ENCODE measurements around the gene CINP.
"Not testable (repeated sequence)": the region's sequence is repeated elsewhere in the genome, so short reads cannot be mapped to it uniquely, and the experiment has no call there.

CINP gene

GRCh38 chr14:102353126-102353619 lies 9.5 kb downstream of the CINP start:
- no peak for DNase-seq (ENCODE audit: low read depth)

GRCh38 chr14:102352213-102352612 lies 10.5 kb downstream of the CINP start:
- no peak for DNase-seq (ENCODE audit: low read depth)

DNA sequence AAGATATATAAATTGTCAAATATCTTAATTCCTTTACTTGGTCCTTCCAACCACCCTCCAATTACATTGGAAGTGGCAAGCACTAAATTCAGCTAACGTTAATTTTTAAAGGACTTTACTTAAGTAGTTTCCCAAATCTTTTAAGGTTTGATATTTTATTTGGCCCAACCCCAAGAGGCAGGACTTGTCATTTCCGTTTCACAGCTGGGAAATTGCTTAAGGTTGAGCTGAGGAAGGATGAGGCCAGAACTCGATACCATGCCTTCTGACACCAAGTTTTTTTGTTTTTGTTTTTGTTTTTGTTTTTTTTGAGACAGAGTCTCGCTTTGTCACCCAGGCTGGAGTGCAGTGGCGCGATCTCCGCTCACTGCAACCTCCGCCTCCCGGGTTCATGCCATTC lies 11.1 kb downstream of the CINP start:
- peak; percentile 78 for DNase-seq (ENCODE audit: low read depth)

GRCh38 chr14:102351023-102351422 lies 11.7 kb downstream of the CINP start:
- DNase-seq (ENCODE audit: low read depth): no peak

DNA sequence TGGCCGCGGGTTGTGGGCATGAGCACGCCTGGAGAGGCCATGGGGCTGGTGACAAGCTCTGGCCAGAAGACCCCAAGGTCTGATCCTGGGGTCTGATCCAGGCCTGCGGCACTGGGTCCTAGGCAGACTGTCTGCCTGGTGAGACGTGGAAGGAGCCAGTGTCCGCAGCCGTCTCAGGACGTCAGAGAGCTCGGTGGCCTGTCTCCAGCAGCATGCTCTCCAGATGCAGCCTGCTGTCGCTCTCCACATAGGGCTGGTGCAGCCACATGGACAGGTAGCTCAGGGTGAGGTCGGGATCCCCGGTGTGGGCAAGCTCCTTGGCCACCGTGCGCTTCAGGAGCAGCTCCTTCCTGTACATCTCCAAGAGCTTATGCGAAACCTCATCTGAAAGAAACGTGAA lies 14.3 kb downstream of the CINP start:
- DNase-seq (ENCODE audit: low read depth): no peak

GRCh38 chr14:102346645-102347044 lies 16.0 kb downstream of the CINP start:
- no peak for DNase-seq (ENCODE audit: low read depth)

DNA sequence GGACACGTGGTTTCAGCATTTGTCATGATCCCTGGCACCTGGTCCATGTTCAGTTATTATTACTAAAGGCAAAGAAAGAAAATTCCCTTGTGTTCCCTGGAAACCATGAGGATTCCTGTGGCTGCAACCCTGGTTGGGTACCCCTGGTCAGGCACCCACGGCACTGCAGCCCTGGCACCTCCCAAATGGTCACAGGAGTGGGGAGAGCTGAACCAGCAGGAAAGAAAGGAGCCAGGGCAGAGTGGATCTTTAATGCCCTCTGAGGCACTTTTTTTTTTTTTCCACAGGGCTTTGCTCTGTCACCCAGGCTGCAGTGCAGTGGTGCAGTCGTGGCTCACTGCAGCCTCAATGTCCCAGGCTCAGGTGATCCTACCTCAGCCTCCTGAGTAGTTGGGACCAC lies 17.5 kb downstream of the CINP start:
- DNase-seq (ENCODE audit: low read depth): no peak

- DNase-seq (ENCODE audit: low read depth): no peak
These were observed 18.2 kb downstream of the CINP start for GRCh38 chr14:102344485-102344884.

GRCh38 chr14:102344084-102344483 lies 18.6 kb downstream of the CINP start:
- DNase-seq (ENCODE audit: low read depth): no peak

- DNase-seq (ENCODE audit: low read depth): no peak
These were observed 20.5 kb downstream of the CINP start for GRCh38 chr14:102342238-102342637.

DNA sequence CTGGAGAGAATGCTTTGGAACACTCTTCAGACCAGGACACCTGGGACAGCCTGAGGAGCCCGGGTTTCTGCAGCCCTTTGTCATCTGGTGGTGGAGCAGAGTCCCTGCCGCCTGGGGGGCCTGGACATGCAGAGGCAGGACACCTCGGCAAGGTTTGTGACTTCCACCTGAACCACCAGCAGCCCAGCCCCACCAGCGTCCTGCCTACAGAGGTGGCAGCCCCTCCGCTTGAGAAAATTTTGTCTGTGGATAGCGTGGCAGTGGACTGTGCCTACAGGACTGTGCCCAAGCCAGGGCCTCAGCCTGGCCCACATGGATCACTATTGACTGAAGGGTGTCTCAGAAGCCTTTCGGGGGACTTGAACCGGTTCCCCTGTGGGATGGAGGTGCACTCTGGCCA lies 21.1 kb downstream of the CINP start:
- no peak for DNase-seq (ENCODE audit: low read depth)

- no peak for DNase-seq (ENCODE audit: low read depth)
These were observed 24.0 kb downstream of the CINP start for GRCh38 chr14:102338724-102339123.

DNA sequence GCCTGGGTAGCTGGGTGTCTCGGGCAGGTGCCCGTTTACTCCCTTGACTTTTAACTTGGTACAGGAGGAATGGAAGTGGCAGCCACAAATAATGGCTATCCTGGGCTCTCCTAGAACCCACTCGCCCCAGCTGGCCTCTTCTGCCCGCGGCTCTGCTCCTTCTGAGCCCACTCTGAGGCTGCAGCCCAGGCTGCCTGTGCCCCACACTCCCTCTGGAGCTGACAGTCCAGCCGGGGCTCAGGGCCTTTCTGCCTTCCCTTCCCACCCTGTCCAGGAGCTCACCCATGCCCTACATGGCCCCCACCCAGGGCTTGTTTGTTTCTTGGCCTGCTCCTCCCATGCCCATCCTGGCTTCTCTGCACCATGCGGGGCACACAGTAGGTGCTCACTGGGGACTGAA lies 27.5 kb downstream of the CINP start:
- DNase-seq (ENCODE audit: low read depth): no peak

- DNase-seq (ENCODE audit: low read depth): no peak
These were observed 28.6 kb downstream of the CINP start for GRCh38 chr14:102333795-102334705.

DNA sequence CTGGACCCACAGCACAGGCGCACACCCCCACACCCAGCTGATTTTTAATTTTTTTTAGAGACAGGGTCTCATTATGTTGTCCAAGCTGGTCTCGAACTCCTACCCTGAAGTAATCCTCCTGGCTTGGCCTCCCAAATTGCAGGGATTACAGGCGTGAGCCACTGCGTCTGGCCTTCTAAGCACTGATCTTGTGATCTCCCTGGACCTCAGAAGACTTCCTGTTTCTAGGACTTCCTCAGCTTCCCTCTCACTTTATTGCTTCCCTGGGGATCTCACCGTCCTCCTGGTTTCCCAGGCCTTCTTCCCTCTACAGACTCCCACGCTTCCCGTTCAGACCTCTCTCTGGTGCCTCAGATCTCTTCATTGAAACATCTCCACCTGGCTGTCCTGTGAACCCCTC lies 29.3 kb downstream of the CINP start:
- DNase-seq (ENCODE audit: low read depth): no peak

GRCh38 chr14:102330806-102331205 lies 31.9 kb downstream of the CINP start:
- no peak for DNase-seq (ENCODE audit: low read depth)

DNA sequence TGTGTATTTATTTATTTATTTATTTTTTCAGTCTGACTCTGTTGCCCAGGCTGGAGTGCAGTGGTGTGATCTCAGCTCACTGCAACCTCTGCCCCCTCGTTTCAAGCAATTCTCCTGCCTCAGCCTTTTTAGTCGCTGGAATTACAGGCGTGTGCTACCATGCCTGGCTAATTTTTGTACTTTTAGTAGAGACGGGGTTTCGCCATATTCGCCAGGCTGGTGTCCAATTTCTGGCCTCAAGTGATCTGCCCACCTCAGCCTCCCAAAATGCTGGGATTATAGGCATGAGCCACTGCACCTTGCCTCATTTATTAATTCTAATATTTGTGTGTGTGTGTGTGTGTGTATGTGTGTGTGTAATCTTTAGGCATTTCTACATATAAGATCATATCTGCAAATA lies 33.3 kb downstream of the CINP start:
- DNase-seq (ENCODE audit: low read depth): not testable (repeated sequence)

DNA sequence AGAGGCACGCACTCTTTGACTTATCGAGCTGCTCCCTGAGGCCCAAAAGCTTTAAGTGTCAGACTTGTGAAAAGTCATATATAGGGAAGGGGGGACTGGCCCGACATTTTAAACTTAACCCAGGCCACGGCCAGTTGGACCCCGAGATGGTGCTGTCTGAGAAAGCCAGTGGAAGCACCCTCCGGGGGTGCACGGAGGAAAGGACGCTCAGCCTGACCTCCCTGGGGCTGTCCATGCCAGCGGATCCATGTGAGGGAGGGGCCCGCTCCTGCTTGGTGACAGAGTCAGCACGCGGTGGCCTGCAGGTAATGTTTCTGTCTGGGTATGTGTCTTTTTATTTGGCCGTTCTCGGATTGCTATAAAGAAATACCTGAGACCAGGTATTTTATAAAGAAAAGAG lies 36.1 kb downstream of the CINP start:
- DNase-seq (ENCODE audit: low read depth): no peak

- DNase-seq (ENCODE audit: low read depth): peak; percentile 30
These were observed 36.8 kb downstream of the CINP start for GRCh38 chr14:102325791-102326345.

GRCh38 chr14:102323102-102323501 lies 39.6 kb downstream of the CINP start:
- peak; percentile 89 for DNase-seq (ENCODE audit: low read depth)

DNA sequence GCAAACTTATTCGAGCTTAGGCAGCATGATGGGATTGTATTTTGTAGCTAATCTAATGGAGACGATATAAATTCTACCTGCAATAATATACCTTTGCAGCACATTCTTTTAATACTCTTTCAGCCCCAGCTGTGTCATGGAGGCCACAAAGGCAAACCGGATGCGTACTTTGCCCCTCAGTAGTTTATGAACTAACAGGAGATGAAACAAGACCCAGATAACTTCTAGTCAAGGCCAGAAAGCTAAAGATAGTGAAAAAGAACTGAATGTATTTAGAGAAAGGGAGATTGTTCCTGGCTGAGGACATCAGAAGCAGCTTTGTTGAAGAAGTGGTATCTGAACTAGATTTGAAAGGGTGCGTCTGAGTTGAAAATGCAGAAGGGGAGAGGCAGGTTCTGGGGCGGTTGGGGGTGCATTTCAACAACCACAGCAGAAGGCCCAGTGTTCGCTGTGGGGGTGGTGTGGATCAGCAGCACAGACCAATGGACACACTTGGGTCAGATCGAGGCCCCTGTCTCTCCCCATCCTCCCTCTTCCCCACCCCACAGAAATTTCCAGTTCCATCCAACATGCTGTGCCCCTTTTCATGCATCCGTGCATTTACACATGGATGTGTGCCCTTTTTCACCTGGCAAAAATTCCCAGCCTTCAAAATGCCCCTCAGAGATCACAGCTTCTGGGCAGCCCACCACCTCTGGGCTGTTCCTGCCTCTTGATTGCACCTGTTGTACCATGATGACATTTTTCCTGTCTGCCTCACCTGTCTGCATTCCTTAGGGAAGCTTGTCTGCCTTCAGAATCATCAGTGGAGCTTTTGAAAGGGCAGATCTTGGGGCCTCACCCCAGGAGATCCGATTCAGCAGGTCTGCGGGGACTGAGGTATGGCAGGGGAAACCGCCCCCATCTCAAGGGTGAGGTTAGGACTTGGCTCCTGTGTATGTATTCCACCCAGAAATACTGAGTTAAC lies 41.0 kb downstream of the CINP start:
- DNase-seq (ENCODE audit: low read depth): no peak

- no peak for DNase-seq (ENCODE audit: low read depth)
These were observed 41.8 kb downstream of the CINP start for GRCh38 chr14:102320671-102321455.

Data from iris pigment epithelial cell (primary cell).